ENCODE results near the gene PREPL. TPM values are rescaled to one million over a fixed set of nuclear protein-coding genes. Genes with fewer than 3 reads are reported as not detected.

Gene PREPL
- total and polyA plus RNA-seq, 9 donors: 19.5 to 85.5 (median 58.6) TPM

- H3K4me1 ChIP-seq (ENCODE audit: insufficient read depth): peaks cover 8% of the 10 kb centered on the region
- TF ChIP-seq CTCF (IDR thresholded peaks at IDR 0.05): no peak
- TF ChIP-seq POLR2A (IDR thresholded peaks at IDR 0.05): no peak
- TF ChIP-seq EP300 (IDR thresholded peaks at IDR 0.05): no peak
- H3K27ac ChIP-seq: no peak overlapping the region
- H3K27me3 ChIP-seq: no peaks in the 10 kb centered on the region
- H3K4me3 ChIP-seq: no peak overlapping the region
- WGBS, 3 donors: 65 to 70% (median 66%) methylated on average over 5 of the region's 5 CpGs
- intact Hi-C loops (cut with DNase I): loop anchor here in 1 of 4 donors (10.0 kb wide), 1 partner anchor 210 kb away; no protein-coding TSS in a partner anchor
- no peaks in the 10 kb centered on the region for H3K9me3 ChIP-seq
- DNase-seq: no peak
- no peaks in the 10 kb centered on the region for H3K36me3 ChIP-seq
These were observed 66.2 kb downstream of the PREPL start for GRCh38 chr2:44295113-44295512.

GRCh38 chr2:44291281-44292248 lies 69.7 kb downstream of the PREPL start:
- intact Hi-C loops (cut with DNase I): loop anchor here in 1 of 4 donors (10.0 kb wide), 1 partner anchor 207 kb away; no protein-coding TSS in a partner anchor
- no peaks in the 10 kb centered on the region for H3K36me3 ChIP-seq
- TF ChIP-seq POLR2A (IDR thresholded peaks at IDR 0.05) (no peak), EP300 (IDR thresholded peaks at IDR 0.05) (no peak), CTCF (IDR thresholded peaks at IDR 0.05) (no peak)
- no peak for DNase-seq
- no peak overlapping the region for H3K4me3 ChIP-seq
- no peaks in the 10 kb centered on the region for H3K27me3 ChIP-seq
- H3K27ac ChIP-seq: no peak overlapping the region
- H3K4me1 ChIP-seq (ENCODE audit: insufficient read depth): peaks cover 8% of the 10 kb centered on the region
- H3K9me3 ChIP-seq: no peaks in the 10 kb centered on the region
- WGBS, 3 donors: 21 to 26% (median 23%) methylated on average over 8 of the region's 8 CpGs

GRCh38 chr2:44290261-44290660 lies 71.0 kb downstream of the PREPL start:
- TF ChIP-seq EP300 (IDR thresholded peaks at IDR 0.05) (no peak), CTCF (IDR thresholded peaks at IDR 0.05) (no peak), POLR2A (IDR thresholded peaks at IDR 0.05) (no peak)
- Histone ChIP-seq H3K27ac (no peak overlapping the region), H3K27me3 (no peaks in the 10 kb centered on the region), H3K4me1 (ENCODE audit: insufficient read depth) (peaks cover 8% of the 10 kb centered on the region), H3K9me3 (no peaks in the 10 kb centered on the region), H3K36me3 (no peaks in the 10 kb centered on the region), H3K4me3 (no peak overlapping the region)
- intact Hi-C loops (cut with DNase I): loop anchor here in 1 of 4 donors (10.0 kb wide), 1 partner anchor 205 kb away; no protein-coding TSS in a partner anchor
- no peak for DNase-seq
- 81 to 94% (median 88%) methylated on average over 4 of the region's 4 CpGs for WGBS, 3 donors

GRCh38 chr2:44286884-44287638 lies 74.2 kb downstream of the PREPL start:
- WGBS, 3 donors: 77 to 85% (median 84%) methylated on average over 6 of the region's 6 CpGs
- Histone ChIP-seq H3K4me1 (ENCODE audit: insufficient read depth) (peaks cover 4% of the 10 kb centered on the region), H3K9me3 (no peaks in the 10 kb centered on the region), H3K27ac (no peak overlapping the region), H3K36me3 (no peaks in the 10 kb centered on the region), H3K27me3 (no peaks in the 10 kb centered on the region), H3K4me3 (no peak overlapping the region)
- intact Hi-C loops (cut with DNase I): no loop called here
- TF ChIP-seq CTCF (IDR thresholded peaks at IDR 0.05) (no peak), POLR2A (IDR thresholded peaks at IDR 0.05) (no peak), EP300 (IDR thresholded peaks at IDR 0.05) (no peak)
- no peak for DNase-seq
